Renal pelvis (tissue), 4 donors: ENCODE results near the gene IL17RB. TPM values are rescaled to one million over a fixed set of nuclear protein-coding genes. Genes with fewer than 3 reads are reported as not detected.

ENCODE experiments used
- DNase-seq: peaks from one replicate; pipeline ENCODE4 v3.0.0-alpha.2; 2013
- polyA plus RNA-seq, 3 donors: library from polyadenylated mRNA; unstranded; fragments of 120-200 nt; gene quantifications; one replicate each; pipeline ENCODE4 v1.2.1, GENCODE V29; 2013; ENCODE audit not compliant: insufficient read length in 3 of 3

IL17RB gene
- polyA plus RNA-seq, 3 donors: 12.8 to 16.8 (median 16.2) TPM

DNA sequence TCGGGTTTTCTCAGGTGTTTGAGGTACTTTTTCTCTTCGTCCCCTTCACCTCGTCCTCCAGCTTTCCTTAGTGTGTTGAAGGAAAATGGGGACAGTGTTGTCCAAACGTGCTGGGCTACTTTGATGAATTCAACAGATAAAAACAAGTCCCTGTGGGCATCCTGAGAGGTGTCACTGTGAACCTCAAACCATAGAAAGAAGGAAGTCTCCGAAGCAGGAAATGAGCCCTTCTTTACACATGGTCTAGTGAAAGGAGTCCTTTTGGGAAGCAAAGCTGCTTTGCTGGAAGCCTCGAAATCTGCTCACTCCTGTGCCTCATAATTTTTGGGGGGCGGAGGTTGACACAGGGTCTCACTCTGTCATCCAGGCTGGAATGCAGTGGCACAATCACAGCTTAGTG is 10.6 kb downstream of the IL17RB start:
- DNase-seq: no peak

GRCh38 chr3:53858096-53858741 is 11.9 kb downstream of the IL17RB start:
- no peak for DNase-seq

GRCh38 chr3:53859178-53859577 is 12.8 kb downstream of the IL17RB start:
- no peak for DNase-seq

GRCh38 chr3:53860196-53860595 is 13.8 kb downstream of the IL17RB start:
- DNase-seq: no peak

DNA sequence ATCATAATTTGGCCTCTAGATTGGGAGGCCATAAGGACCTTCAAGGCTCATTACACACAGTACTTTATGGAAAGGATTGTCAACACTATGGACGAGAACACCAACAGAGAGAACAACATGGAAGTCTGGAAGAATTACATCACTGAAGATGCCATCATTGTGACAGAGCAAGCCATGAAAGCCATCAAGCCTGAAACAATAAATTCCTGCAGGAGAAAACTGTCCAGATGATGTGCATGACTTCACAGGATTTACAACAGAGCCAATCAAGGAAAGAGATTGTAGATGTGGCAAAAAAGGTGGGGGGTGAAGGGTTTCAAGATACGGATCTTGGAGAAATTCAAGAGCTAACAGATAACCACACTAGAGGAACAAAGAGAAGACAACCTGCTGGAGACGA is 15.9 kb downstream of the IL17RB start:
- DNase-seq: no peak

- no peak for DNase-seq
Observed at GRCh38 chr3:53863145-53863544, 16.8 kb downstream of the IL17RB start.

DNA sequence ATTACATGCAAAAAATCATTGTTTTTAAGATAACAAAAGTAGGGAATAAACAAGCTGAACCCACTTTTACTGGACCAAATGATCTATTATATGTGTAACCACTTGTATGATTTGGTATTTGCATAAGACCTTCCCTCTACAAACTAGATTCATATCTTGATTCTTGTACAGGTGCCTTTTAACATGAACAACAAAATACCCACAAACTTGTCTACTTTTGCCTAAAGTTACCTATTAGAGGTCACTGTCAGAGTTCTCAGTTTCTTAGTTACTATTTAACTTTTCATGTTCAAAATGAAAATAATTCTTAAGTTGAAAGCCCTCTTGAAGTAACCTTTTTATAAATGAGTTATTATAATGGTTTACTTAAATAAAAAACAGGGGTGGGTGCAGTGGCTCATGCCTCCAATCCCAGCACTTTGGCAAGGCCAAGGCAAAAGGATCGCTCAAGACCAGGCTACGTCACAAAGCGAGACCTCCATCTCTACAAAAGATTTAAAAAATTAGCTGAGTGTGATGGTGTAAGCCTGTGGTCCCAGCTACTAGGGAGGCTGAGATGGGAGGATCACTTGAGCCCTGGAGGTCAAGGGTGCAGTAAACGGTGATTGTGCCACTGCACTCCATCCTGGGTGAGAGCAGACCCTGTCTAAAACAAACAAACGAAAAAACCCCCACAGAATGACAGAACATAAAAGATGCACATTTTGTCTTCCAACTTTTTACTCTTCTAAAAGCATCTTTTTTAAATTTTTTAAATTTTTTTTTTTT is 19.5 kb downstream of the IL17RB start:
- no peak for DNase-seq

GRCh38 chr3:53880396-53881345 is 34.3 kb downstream of the IL17RB start:
- no peak for DNase-seq

GRCh38 chr3:53881691-53882593 is 35.6 kb downstream of the IL17RB start, which contains the start of gene ACTR8:
Gene ACTR8, minus strand, starts transcription at chr3:53882152. Its CDS starts 51 bp downstream, at chr3:53882101.
- peak; percentile 87 for DNase-seq

DNA sequence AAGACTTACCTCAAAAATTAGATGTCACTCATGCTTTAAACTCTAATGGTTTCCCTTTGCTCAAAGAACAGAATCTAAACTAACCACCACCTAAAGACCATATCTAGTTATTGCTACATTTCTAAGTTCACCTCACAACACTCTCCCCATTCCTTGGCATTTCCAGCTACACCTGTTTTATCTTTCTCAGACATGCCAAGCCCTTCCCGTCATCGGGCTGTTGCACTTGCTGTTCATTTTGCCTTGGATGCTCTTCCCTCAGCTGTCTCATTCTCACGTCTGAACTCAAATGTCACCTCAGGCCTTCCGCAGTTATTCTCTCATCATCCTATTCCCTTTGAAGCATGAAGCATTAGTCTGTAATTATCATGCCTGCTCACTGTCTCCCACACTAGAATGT is 36.6 kb downstream of the IL17RB start:
- DNase-seq: no peak

DNA sequence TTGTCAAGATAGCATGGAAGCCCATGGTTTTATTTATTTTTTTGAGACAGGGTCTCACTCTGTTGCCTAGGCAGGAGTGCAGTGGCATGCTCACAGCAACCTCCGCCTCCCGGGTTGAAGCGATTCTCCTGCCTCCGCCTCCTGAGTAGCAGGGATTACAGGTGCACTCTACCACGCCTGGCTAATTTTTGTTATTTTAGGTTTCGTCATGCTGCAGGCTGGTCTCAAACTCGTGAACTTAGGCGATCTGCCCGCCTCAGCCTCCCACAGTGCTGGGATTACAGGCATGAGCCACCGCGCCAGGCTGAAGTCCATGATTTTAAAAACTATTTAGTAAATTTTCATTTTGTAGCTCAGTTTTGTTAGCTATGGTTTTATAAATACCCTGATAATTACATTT is 38.3 kb downstream of the IL17RB start:
- DNase-seq: no peak

- DNase-seq: no peak
Observed at GRCh38 chr3:53885239-53885638, 38.9 kb downstream of the IL17RB start.

DNA sequence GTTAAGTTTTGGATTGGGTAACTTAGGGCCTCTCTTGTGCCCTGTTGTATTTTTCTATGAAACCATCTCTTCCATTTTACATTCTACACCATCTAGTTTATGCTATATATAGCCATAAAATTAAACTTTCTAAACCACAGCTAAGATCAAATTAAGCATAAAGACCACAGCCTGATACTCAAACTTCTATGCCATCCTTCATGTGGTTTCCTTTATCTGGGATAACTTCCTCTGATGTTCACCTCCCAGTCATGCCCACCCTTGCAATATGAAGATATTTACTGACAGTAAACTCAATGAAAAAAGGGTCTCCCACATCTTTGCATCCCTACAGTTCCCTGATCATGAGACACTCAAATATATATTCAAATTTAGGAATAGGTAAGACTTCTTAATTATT is 41.1 kb downstream of the IL17RB start:
- no peak for DNase-seq

DNA sequence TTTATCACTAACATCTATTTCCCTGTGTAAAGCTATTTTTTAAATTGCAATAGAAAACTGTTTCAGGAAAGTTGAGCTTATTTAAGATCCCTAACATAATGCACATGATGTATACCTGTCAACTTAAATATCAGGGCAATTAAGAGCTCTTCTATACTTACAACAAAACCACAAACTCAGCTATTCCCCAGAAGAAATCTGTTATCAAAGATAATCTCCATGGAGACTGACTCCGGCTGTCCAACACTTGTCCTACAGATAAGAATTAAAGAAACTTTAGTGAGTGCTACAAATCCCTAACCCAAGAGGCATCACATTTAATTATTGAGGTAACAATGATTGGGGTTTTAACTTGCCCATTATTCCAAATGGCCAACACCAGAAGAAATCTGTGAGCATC is 41.9 kb downstream of the IL17RB start:
- DNase-seq: no peak

DNA sequence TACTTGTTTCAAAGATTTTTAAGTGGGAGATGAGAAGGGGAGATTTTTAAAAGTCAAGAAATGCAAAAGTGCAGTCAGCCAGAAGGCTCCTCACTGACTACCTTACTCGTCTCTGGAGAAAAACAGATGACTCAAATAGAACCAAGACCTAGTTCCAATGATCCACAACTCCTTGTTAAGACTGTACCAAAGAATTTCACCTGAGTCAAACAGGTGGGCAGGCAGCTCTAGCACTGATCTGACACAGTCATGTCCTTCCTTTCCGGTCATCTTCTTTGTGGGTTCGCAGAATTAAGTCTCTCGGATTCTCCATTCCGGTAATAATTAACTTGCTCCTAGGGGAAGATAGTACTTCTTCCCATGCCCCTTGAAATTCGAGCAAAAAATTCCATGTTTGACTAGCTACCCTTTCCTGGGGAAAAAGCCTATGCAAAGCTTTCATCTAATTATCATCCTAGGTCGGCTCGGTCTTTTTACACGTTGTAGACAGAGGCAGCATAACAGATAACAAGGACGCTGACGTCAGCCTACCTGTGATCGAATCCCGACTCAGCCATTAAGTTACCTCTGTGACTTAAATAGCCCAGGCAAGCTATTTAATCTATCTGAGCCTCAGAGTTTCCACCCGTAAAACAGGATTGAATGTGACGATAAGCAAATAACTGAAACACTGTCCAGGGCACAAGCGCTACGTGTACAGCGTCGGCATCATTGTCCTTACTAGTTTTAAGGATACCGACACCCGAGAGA is 44.5 kb downstream of the IL17RB start:
- DNase-seq: no peak

DNA sequence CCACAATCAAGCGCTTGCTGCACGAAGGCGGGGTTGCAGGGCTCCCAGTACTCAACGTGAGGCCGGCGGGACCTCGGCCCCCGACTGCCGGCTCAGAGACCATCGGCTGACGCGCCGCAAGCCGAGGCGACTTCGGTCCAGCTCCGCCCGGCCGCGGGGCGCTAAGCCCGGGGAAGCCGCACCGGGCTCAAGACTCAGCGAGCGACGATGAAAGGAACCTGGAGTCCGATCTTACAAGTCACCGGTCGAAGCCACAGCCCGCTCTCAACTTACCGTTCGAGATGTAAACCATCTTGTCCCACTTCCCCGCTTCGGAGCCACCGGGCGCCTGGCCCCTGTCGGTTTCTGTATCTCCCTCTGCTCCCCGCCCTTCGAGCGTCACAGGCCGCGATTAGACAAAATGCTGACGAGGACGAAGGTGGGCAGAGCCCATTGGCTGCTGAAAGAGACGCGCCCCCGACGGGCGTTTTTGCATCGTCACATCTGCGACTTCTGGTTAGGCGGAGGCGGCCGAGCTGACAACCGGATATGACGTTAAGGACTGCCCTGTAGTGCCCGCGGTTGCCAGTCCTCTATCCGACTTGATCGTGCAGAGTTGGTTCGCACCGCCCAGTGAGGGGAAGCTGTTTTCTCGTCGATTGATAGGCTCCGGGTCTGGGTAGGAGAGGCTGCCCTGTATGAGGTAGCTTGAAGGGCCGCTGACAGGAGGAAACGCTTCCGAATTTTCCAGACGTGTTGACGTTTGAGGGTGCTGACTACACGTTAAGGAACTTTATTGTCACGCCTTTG is 45.3 kb downstream of the IL17RB start, which contains the start of gene SELENOK:
SELENOK (minus strand) TSS at position 363 of the 789 bp plus-strand sequence.
- peak; percentile 99 for DNase-seq

GRCh38 chr3:53892286-53892637 is 45.9 kb downstream of the IL17RB start:
- no peak for DNase-seq

DNA sequence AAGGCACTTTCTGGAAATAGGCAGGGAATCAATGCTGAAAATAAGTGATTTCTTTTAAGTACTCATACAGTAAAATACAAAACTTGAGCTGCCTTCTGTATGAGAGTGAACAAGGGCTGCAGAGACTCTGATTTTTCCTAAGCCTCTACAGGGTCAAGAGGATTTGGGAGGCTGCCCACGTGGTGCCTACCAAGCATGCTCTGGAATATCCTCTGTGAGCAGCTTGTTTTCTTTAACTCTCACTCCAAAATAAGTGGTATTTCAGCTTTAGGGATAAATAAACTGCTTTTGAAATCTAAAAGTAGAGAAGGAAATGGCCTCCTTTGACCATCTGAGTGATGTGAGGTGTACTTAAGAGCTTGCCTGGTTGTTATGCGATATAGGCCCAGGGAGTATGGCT is 53.4 kb downstream of the IL17RB start:
- no peak for DNase-seq

GRCh38 chr3:53900666-53901331 is 54.4 kb downstream of the IL17RB start:
- DNase-seq: no peak
